Measurements from ENCODE around the gene TUBAL3.

GRCh38 chr10:5453749-5454489 lies 49.3 kb upstream of the TUBAL3 start:
- TF ChIP-seq, protein P1, sequence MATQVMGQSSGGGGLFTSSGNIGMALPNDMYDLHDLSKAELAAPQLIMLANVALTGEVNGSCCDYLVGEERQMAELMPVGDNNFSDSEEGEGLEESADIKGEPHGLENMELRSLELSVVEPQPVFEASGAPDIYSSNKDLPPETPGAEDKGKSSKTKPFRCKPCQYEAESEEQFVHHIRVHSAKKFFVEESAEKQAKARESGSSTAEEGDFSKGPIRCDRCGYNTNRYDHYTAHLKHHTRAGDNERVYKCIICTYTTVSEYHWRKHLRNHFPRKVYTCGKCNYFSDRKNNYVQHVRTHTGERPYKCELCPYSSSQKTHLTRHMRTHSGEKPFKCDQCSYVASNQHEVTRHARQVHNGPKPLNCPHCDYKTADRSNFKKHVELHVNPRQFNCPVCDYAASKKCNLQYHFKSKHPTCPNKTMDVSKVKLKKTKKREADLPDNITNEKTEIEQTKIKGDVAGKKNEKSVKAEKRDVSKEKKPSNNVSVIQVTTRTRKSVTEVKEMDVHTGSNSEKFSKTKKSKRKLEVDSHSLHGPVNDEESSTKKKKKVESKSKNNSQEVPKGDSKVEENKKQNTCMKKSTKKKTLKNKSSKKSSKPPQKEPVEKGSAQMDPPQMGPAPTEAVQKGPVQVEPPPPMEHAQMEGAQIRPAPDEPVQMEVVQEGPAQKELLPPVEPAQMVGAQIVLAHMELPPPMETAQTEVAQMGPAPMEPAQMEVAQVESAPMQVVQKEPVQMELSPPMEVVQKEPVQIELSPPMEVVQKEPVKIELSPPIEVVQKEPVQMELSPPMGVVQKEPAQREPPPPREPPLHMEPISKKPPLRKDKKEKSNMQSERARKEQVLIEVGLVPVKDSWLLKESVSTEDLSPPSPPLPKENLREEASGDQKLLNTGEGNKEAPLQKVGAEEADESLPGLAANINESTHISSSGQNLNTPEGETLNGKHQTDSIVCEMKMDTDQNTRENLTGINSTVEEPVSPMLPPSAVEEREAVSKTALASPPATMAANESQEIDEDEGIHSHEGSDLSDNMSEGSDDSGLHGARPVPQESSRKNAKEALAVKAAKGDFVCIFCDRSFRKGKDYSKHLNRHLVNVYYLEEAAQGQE (IDR thresholded peaks at IDR 0.05; ENCODE audit: insufficient read depth in 1 of 2, low read depth in 2 of 2, low read length in 1 of 2): no peak
- TF ChIP-seq CTCF (IDR thresholded peaks at IDR 0.05): no peak

All from Panc1 (cell line).